Stimulated activated CD8-positive, alpha-beta memory T cell treated with anti-CD3 and anti-CD28 coated beads, Interleukin-7, amount 100 ng/mL, for 48 hours (primary cell): Measurements from ENCODE around the gene AKR1C8.
"Not testable (repeated sequence)": the region's sequence is repeated elsewhere in the genome, so short reads cannot be mapped to it uniquely, and the experiment has no call there.

Experiments
- DNase-seq, 2 donors: peaks; one replicate each; pipeline ENCODE4 v3.0.0-alpha.2; 2020; ENCODE audit warnings: low read depth in 1 of 2; ENCODE audit errors: extremely low read depth in 1 of 2

AKR1C8 gene

GRCh38 chr10:5109861-5110260, 75.1 kb downstream of the AKR1C8 start:
- not testable (repeated sequence) for DNase-seq

- no peak for DNase-seq
These were observed 76.1 kb downstream of the AKR1C8 start for GRCh38 chr10:5108658-5109416.

GRCh38 chr10:5107860-5108526, 77.0 kb downstream of the AKR1C8 start:
- no peak for DNase-seq

- no peak for DNase-seq
These were observed 78.4 kb downstream of the AKR1C8 start for GRCh38 chr10:5106553-5106952.

- DNase-seq: no peak
These were observed 79.3 kb downstream of the AKR1C8 start for GRCh38 chr10:5105626-5106025.
